HepG2 (cell line): Measurements from ENCODE around the gene PPP3CB.

Experiments used
- KLF6 ChIP-seq: IDR thresholded peaks from 2 replicates; pipeline ENCODE4 v1.8.0; 2016; ENCODE audit warnings: missing biosample characterization, missing genetic modification reagents
- POLR2A ChIP-seq, 2 experiments: IDR thresholded peaks; 2 replicates each; pipeline ENCODE4 v1.6.1; 2011; ENCODE audit warnings: low read depth in 2 of 2, low read length in 2 of 2, mild to moderate bottlenecking in 1 of 2, moderate library complexity in 1 of 2; ENCODE audit not compliant: insufficient read depth in 1 of 2
- TF ChIP-seq, protein P1 (sequence below): sonication (generic); formaldehyde crosslinking; IDR thresholded peaks from 2 replicates; pipeline ENCODE4 v1.5.0; 2020; ENCODE audit warnings: mild to moderate bottlenecking, missing genetic modification reagents, moderate library complexity

- TF ChIP-seq, protein P1, sequence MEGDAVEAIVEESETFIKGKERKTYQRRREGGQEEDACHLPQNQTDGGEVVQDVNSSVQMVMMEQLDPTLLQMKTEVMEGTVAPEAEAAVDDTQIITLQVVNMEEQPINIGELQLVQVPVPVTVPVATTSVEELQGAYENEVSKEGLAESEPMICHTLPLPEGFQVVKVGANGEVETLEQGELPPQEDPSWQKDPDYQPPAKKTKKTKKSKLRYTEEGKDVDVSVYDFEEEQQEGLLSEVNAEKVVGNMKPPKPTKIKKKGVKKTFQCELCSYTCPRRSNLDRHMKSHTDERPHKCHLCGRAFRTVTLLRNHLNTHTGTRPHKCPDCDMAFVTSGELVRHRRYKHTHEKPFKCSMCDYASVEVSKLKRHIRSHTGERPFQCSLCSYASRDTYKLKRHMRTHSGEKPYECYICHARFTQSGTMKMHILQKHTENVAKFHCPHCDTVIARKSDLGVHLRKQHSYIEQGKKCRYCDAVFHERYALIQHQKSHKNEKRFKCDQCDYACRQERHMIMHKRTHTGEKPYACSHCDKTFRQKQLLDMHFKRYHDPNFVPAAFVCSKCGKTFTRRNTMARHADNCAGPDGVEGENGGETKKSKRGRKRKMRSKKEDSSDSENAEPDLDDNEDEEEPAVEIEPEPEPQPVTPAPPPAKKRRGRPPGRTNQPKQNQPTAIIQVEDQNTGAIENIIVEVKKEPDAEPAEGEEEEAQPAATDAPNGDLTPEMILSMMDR (CRISPR knock-in tag) = no peak
- TF ChIP-seq POLR2A (IDR thresholded peaks at IDR 0.05; ENCODE audit: insufficient read depth in 1 of 2, low read depth in 2 of 2, low read length in 2 of 2) (no peak), KLF6 (no peak)
These were observed 71.3 kb downstream of the PPP3CB start for GRCh38 chr10:73424478-73424877.
